ENCODE measurements around the gene PDE4A. TPM values are rescaled to one million over a fixed set of nuclear protein-coding genes. Genes with fewer than 3 reads are reported as not detected.
"Not testable (repeated sequence)": the region's sequence is repeated elsewhere in the genome, so short reads cannot be mapped to it uniquely, and the experiment has no call there.

The PDE4A gene
- total RNA-seq, 1 donor from 2014 or later, result 0.26 TPM

GRCh38 chr19:10392120-10392519 is 28.2 kb upstream of the PDE4A start:
- FAIRE-seq, result no peak
- Histone ChIP-seq H3K27me3 (ENCODE audit: control insufficient read depth, insufficient read depth, low read length) (no peaks in the 10 kb centered on the region), H3K4me3 (ENCODE audit: low read depth, low read length) (no peak overlapping the region), H3K36me3 (ENCODE audit: control insufficient read depth, insufficient read depth, low read length) (peaks cover 17% of the 10 kb centered on the region)
- no peak for TF ChIP-seq CTCF (IDR thresholded peaks at IDR 0.05; ENCODE audit: insufficient read depth, low read length, severe bottlenecking)
- no peak for DNase-seq (ENCODE audit: low read depth)

GRCh38 chr19:10393137-10393536 is 27.2 kb upstream of the PDE4A start:
- DNase-seq (ENCODE audit: low read depth) (no peak), FAIRE-seq (no peak)
- TF ChIP-seq CTCF (IDR thresholded peaks at IDR 0.05; ENCODE audit: insufficient read depth, low read length, severe bottlenecking), result no peak
- Histone ChIP-seq H3K27me3 (ENCODE audit: control insufficient read depth, insufficient read depth, low read length) (no peaks in the 10 kb centered on the region), H3K4me3 (ENCODE audit: low read depth, low read length) (no peak overlapping the region), H3K36me3 (ENCODE audit: control insufficient read depth, insufficient read depth, low read length) (peaks cover 17% of the 10 kb centered on the region)

- no peaks in the 10 kb centered on the region for H3K27me3 ChIP-seq (ENCODE audit: control insufficient read depth, insufficient read depth, low read length)
- TF ChIP-seq CTCF (IDR thresholded peaks at IDR 0.05; ENCODE audit: insufficient read depth, low read length, severe bottlenecking), result no peak
- H3K36me3 ChIP-seq (ENCODE audit: control insufficient read depth, insufficient read depth, low read length), result peaks cover 19% of the 10 kb centered on the region
- DNase-seq (ENCODE audit: low read depth) (no peak), FAIRE-seq (no peak)
- no peak overlapping the region for H3K4me3 ChIP-seq (ENCODE audit: low read depth, low read length)
Measured at GRCh38 chr19:10395003-10395402, 25.3 kb upstream of the PDE4A start.

- peaks cover 19% of the 10 kb centered on the region for H3K36me3 ChIP-seq (ENCODE audit: control insufficient read depth, insufficient read depth, low read length)
- DNase-seq (ENCODE audit: low read depth), result no peak
- H3K27me3 ChIP-seq (ENCODE audit: control insufficient read depth, insufficient read depth, low read length), result no peaks in the 10 kb centered on the region
- H3K4me3 ChIP-seq (ENCODE audit: low read depth, low read length), result no peak overlapping the region
- TF ChIP-seq CTCF (IDR thresholded peaks at IDR 0.05; ENCODE audit: insufficient read depth, low read length, severe bottlenecking), result no peak
- peak; percentile 92 for FAIRE-seq
Measured at GRCh38 chr19:10395436-10395835, 24.9 kb upstream of the PDE4A start.

GRCh38 chr19:10395917-10396316 is 24.4 kb upstream of the PDE4A start:
- no peak overlapping the region for H3K4me3 ChIP-seq (ENCODE audit: low read depth, low read length)
- DNase-seq (ENCODE audit: low read depth) (no peak), FAIRE-seq (no peak)
- H3K36me3 ChIP-seq (ENCODE audit: control insufficient read depth, insufficient read depth, low read length), result peaks cover 19% of the 10 kb centered on the region
- H3K27me3 ChIP-seq (ENCODE audit: control insufficient read depth, insufficient read depth, low read length), result no peaks in the 10 kb centered on the region
- TF ChIP-seq CTCF (IDR thresholded peaks at IDR 0.05; ENCODE audit: insufficient read depth, low read length, severe bottlenecking), result no peak

- FAIRE-seq, result no peak
- TF ChIP-seq CTCF (IDR thresholded peaks at IDR 0.05; ENCODE audit: insufficient read depth, low read length, severe bottlenecking), result no peak
- no peak for DNase-seq (ENCODE audit: low read depth)
- peaks cover 14% of the 10 kb centered on the region for H3K36me3 ChIP-seq (ENCODE audit: control insufficient read depth, insufficient read depth, low read length)
- no peaks in the 10 kb centered on the region for H3K27me3 ChIP-seq (ENCODE audit: control insufficient read depth, insufficient read depth, low read length)
- H3K4me3 ChIP-seq (ENCODE audit: low read depth, low read length), result no peak overlapping the region
Measured at GRCh38 chr19:10398819-10399218, 21.5 kb upstream of the PDE4A start.

- H3K36me3 ChIP-seq (ENCODE audit: control insufficient read depth, insufficient read depth, low read length), result peaks cover 14% of the 10 kb centered on the region
- H3K27me3 ChIP-seq (ENCODE audit: control insufficient read depth, insufficient read depth, low read length); DNase-seq (ENCODE audit: low read depth); H3K4me3 ChIP-seq (ENCODE audit: low read depth, low read length); FAIRE-seq: not testable (repeated sequence)
Measured at GRCh38 chr19:10399340-10399739, 21.0 kb upstream of the PDE4A start.

Data from bronchial epithelial cell (primary cell).